GM20431 (cell line): ENCODE results near the gene EIF1B.
"Not testable (repeated sequence)": the region's sequence is repeated elsewhere in the genome, so short reads cannot be mapped to it uniquely, and the experiment has no call there.

Experiments
- in situ Hi-C: fragments of 300-500 bp; cut with MseI, MboI; formaldehyde crosslinking; loops from one replicate; pipeline ENCODE4 v1.15.0; 2020; ENCODE audit warnings: low sequenced_read_pairs; ENCODE audit not compliant: unreplicated experiment

Gene EIF1B

DNA sequence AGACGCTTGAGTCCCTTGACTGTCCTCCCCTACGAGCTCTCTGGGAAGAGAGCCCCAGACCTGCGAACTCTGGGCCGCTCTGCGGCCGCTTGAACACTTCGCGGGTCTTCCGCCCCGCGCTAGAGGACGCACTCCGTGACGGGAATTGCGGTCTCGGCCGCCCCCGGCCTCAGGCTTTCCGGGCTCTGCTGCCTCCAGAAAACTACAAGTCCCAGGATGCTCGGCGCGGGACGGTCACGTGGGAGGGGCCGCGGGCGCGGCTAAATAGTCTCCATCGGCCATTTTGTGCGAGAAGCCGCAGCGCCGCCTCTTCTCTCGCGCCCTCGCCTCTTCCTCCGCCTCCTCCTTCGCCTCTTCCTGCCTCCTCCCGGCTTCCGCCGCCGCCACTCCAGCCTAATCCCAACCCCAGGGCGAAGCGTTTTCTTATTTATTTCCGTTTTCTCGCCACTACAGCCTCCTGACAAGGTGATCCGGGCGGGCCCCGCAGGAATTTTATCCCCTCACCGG is at the start of gene EIF1B:
TSS of gene EIF1B (plus strand) at position 290 of the 507 bp plus-strand sequence. CDS start 235 bp downstream, outside the sequence.
- in situ Hi-C loops, result no loop called here

- in situ Hi-C loops, result no loop called here
Measured at GRCh38 chr3:40262331-40262730, 47.2 kb upstream of the EIF1B start.

GRCh38 chr3:40264451-40264850 is 45.1 kb upstream of the EIF1B start:
- in situ Hi-C loops, result no loop called here

DNA sequence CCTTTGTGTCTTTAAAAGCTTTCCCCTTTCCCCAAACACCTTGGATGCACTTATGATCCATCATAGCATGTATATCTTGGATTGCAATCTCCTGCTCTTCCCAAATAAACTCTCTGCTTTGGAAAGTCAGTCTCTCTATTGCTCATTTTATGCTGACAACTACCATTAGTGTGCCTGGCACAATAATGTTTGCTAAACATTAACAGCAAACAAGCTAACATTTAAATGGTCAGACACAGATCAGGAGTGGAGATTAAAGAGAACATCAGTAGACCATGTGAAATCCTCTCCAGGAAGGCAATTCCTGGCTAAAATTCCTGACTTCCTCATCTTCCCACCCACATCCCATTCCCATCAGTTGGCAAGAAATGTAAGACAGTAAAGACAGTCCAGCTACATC is 44.3 kb upstream of the EIF1B start:
- in situ Hi-C loops, result no loop called here

DNA sequence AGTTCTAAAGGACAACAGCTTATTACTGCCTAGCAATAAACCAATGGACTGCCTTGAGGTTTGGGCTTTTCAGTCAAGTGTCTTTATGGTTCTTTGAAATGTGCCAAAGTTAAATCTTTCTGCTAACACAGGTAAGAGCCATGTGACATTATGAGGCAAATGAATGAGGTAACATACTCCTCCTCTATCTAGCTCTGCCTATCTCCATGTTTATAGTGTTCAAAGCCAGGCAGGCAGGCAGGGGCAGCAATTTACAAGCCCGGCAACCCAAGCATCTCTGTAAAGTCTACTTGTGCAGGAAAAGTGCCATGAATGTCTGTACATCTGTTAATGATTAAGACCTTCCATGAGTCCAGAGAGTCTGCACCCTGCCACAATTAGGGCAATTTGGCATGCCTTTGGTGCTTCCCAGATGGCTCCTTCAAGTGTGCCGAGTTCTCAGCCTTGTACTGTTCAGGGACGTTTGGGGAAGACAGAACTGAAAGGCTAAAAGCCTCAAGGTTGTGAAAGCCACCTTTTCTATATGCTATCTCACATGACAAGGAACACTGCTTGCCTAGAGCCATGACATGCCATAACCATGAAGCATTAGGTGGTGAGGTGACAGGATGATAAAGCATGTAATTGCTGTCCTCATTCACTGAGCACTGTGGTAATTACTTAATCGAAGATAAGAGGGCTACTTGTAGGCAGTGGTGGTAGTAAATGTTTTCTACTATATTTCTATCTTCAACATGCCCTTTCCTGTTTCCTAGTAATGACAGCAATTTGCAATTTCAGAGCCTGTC is 41.4 kb upstream of the EIF1B start:
- in situ Hi-C loops, result no loop called here

DNA sequence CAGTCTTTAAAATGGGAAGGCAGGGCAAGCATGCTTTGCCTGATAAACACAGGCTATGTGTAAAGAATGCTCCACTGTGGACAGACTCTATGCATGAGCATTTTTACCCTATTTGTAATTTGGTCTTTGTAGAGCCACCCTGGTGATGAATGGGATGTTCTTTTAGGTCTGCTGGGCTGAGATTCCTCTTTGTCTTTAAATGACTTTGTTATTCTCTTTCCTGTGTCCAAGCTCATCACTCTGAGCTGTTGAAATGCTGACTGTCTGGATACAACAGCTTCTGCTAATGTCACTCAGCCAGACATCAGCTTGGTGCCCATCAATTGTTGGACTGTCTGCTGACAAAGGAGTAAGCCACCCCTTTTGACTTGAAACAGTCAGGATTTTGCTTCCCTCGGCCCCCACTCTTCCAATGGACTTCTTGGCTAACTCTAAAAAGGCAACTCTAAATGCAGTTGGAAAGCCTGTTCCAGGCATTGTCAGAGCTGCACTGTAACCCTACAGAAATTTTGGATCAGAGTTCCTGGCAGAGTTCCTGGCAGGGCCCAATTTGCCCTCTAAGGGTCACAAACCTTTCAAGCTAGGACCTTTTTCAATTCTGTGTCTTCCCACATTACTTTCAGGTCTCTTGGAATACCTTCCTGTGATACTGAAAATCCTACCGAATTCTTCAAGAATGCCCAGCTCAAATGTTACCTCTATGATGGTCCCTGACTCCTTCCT is 40.5 kb upstream of the EIF1B start:
- in situ Hi-C loops, result no loop called here

- in situ Hi-C loops, result no loop called here
Measured at GRCh38 chr3:40278791-40279190, 30.7 kb upstream of the EIF1B start.

- in situ Hi-C loops, result no loop called here
Measured at GRCh38 chr3:40281995-40282394, 27.5 kb upstream of the EIF1B start.

- in situ Hi-C loops, result not testable (repeated sequence)
Measured at GRCh38 chr3:40283057-40283456, 26.4 kb upstream of the EIF1B start.

DNA sequence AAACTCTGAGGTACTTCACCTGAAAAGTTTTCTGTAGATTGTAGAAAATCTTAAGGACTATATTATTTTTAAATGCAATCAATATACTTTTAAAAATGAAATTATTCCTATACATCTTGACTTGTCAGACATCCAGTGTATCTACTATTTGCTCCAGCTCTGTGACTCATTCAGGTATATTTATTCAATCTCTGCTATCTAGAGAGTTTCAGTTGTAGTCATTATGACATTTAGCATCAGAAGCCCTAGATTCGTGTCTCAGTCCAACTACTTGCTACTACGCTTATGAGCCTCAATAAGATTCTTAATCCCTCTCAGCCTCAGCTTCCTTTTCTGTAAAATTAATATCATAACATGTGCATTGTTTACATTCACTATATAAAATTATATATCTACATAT is 22.3 kb upstream of the EIF1B start:
- in situ Hi-C loops, result no loop called here

DNA sequence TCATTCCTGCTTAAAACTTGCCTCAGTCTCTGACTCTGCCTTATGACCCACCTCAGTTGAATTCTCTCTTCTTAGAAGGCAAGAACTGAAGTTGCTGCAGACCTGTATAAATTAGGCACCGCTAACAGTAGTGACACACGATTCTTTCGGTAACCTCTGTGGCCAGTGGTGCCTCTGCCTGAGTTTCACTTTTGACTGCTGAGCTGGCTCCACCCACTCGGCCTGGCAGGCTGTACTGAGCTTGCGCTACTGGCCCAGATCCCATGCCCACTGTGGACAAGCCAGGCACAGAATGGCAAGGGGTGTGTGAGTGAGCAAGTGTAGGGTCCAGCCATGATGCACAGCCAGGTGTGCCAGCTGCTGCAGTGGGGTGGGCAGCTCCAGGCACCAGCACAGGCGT is 19.1 kb upstream of the EIF1B start:
- in situ Hi-C loops, result no loop called here

GRCh38 chr3:40291471-40291870 is 18.0 kb upstream of the EIF1B start:
- in situ Hi-C loops, result no loop called here

DNA sequence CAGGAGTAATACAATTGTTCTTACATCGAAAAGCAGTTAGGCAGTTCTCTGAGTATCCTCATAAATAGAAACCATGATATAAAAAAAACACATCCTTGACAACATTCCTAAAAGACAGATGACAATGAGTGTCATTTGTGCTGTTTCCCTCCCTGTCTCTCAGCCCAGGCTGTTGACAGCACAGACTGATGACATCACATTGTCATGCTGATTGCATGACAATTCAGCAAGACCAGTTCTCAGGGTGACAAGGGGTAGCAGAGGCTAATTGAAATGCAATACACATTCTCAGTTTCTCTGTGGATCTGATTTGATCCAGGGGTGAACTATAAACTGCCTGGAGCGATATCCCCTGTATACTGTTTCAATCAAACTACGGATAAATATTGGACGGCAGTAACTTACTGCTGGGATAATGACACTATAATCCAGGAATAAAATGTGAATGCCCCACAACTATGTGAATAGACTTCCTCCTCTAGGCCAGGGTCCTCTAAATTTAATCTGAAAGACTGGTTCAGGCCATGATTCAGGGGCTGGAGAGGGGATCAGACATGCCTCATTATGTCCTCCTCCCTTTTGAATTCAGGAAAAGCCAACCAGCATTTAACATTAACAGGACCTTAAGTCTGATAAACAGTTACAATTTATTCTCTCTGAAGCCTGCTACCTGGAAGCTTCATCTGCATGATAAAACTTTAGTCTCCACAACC is 16.7 kb upstream of the EIF1B start:
- in situ Hi-C loops, result no loop called here

GRCh38 chr3:40294434-40294833 is 15.1 kb upstream of the EIF1B start:
- in situ Hi-C loops, result no loop called here

DNA sequence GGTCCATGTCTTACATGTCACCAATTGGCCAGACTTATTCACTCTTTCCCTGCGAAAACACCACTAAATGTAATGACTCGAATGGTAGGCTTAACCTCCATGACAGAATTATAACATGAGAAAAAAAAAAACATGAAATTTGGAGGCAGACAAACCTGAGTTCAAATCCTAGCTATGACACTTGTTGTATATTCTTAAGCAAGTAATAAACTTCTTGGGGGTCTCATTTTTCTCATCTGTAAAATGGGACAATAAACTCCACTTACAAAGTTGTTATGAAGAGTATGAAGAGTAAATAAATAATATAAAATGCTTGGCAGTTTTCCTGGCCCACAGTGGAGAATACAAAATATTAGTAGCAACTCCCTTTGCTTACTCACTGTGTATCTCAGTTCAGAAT is 11.4 kb upstream of the EIF1B start:
- in situ Hi-C loops, result no loop called here

GRCh38 chr3:40299130-40299720 is 10.3 kb upstream of the EIF1B start:
- in situ Hi-C loops, result no loop called here

DNA sequence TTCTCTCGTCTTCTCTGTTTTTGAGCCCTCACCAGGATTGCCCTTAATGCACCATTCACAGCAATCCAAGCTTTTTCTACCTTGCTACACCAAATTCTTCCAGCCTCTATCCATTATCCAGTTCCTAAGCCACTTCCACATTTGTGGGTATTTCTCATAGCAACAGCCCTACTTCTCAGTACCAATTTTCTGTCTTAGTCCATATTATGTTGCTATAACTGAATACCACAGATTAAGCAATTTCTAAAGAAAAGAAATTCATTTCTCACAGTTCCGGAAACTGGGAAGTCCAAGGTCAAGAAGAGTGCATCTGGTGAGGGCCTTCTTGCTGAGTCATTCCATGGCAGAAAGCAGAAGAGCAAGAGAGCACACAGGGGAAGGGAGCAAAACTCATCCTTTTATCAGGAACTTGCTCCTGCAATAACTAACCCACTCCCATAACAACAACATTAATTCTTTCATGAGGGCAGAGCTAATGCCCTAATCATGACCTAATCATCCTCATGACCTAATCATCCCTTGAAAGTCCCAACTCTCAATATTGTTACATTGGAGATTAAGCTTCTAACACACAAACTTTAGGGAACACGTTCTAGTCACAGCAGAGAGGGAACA is 9.7 kb upstream of the EIF1B start:
- in situ Hi-C loops, result no loop called here

- in situ Hi-C loops, result no loop called here
Measured at GRCh38 chr3:40302784-40303183, 6.7 kb upstream of the EIF1B start.

GRCh38 chr3:40304352-40304751 is 5.2 kb upstream of the EIF1B start:
- in situ Hi-C loops, result no loop called here

DNA sequence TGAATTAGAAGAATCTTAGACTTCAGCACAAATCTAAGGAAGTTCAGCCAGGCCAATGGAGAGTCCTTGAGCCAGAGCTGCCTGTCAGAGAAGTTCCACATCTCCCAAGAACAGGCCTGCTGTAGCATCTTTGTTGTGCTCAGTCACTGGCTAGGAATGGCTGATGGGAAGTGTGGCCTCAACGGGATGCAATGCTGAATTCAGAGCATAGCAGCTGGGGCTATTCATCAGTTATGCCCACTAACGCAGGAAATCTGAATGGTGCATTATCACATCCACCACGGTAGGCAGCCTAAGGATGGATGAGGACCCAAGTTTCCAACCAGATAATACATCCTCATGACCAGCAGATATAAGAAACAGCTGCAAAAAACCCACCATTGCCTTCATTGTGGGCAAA is 3.2 kb upstream of the EIF1B start:
- in situ Hi-C loops, result no loop called here
